ENCODE measurements around the gene ALG9. TPM values are rescaled to one million over a fixed set of nuclear protein-coding genes. Genes with fewer than 3 reads are reported as not detected.

The ALG9 gene
- total and polyA plus RNA-seq, 2 donors (not counting 1 experiment from before 2014, with no cell fraction given): 30.9 to 43.8 TPM

GRCh38 chr11:111819829-111820237, 51.5 kb downstream of the ALG9 start:
- H3K4me2 ChIP-seq (ENCODE audit: extremely low read depth, insufficient read depth, low read length): no peak overlapping the region
- TF ChIP-seq EZH2 (IDR thresholded peaks at IDR 0.05; ENCODE audit: low read length, missing control alignments) (no peak), CTCF (conservative IDR thresholded peaks at IDR 0.05 in 1 of 2, IDR thresholded peaks at IDR 0.05 in 1 of 2; ENCODE audit: low read depth in 1 of 2, low read length in 2 of 2) (no peak)
- H3K9me3 ChIP-seq (ENCODE audit: control insufficient read depth, insufficient read depth, low read depth, low read length): no peaks in the 10 kb centered on the region
- no peaks in the 10 kb centered on the region for H3K79me2 ChIP-seq (ENCODE audit: control insufficient read depth, insufficient read depth, low read length)
- DNase-seq (ENCODE audit: low read depth in 2 of 2): peak in 1 of 2 donors; percentile 59
- H3K36me3 ChIP-seq (ENCODE audit: control insufficient read depth, insufficient read depth, low read length): no peaks in the 10 kb centered on the region
- peaks cover 14% of the 10 kb centered on the region for H3K4me1 ChIP-seq (ENCODE audit: control insufficient read depth, extremely low read depth, insufficient read depth, low read length)
- no peaks in the 10 kb centered on the region for H3K27me3 ChIP-seq (ENCODE audit: control insufficient read depth, insufficient read depth, low read length)
- peak overlapping the region; percentile 81 for H3K27ac ChIP-seq (ENCODE audit: insufficient read depth, low read length)
- H3K9ac ChIP-seq (ENCODE audit: insufficient read depth, low read length): no peak overlapping the region
- H3K4me3 ChIP-seq (replicated peaks in 1 of 4; ENCODE audit: control extremely low read depth in 1 of 4, insufficient read depth in 1 of 4, low read depth in 3 of 4, low read length in 4 of 4): no peak overlapping the region
- H4K20me1 ChIP-seq (ENCODE audit: control insufficient read depth, extremely low read depth, insufficient read depth, low read length): no peaks in the 10 kb centered on the region
- H2AFZ ChIP-seq (ENCODE audit: low read length): no peak overlapping the region

DNA sequence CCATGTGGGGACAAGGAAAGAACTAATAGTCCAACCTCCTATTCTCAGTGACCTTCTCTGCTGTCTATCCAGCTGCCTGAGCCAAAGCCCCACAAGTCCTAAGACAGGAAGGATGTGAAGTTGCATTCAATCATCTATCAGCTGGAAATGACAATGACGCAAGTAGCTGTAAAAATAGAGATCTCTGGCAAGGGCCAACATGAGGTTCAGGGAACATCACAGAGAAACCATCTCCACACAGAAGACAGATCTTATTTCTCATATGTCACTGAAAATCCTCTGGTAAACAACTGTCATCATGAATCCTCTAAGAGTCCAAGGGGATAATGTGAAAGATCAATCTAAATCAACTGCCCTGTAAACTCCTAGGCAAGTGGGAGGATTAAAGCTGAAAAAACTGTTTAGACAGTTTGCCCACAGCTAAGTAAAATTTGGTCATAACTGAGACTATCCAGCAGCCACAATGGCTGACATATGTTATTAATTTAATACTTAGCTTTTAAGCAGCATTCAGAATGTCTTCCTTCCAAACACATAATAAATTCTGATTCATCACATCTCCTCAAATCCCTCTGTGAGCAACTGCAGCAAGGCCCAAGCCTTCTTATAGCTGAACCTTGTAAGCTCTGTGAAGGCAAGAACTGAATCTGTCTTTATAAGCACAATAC, 52.1 kb downstream of the ALG9 start:
- Histone ChIP-seq H3K4me2 (ENCODE audit: extremely low read depth, insufficient read depth, low read length) (no peak overlapping the region), H3K27me3 (ENCODE audit: control insufficient read depth, insufficient read depth, low read length) (no peaks in the 10 kb centered on the region), H3K9ac (ENCODE audit: insufficient read depth, low read length) (no peak overlapping the region), H3K79me2 (ENCODE audit: control insufficient read depth, insufficient read depth, low read length) (no peaks in the 10 kb centered on the region), H3K9me3 (ENCODE audit: control insufficient read depth, insufficient read depth, low read depth, low read length) (no peaks in the 10 kb centered on the region), H3K4me3 (replicated peaks in 1 of 4; ENCODE audit: control extremely low read depth in 1 of 4, insufficient read depth in 1 of 4, low read depth in 3 of 4, low read length in 4 of 4) (no peak overlapping the region), H2AFZ (ENCODE audit: low read length) (no peak overlapping the region), H3K27ac (ENCODE audit: insufficient read depth, low read length) (peak overlapping the region; percentile 81), H4K20me1 (ENCODE audit: control insufficient read depth, extremely low read depth, insufficient read depth, low read length) (no peaks in the 10 kb centered on the region), H3K4me1 (ENCODE audit: control insufficient read depth, extremely low read depth, insufficient read depth, low read length) (peaks cover 14% of the 10 kb centered on the region), H3K36me3 (ENCODE audit: control insufficient read depth, insufficient read depth, low read length) (no peaks in the 10 kb centered on the region)
- peak; percentile 49 to 73 for DNase-seq (ENCODE audit: low read depth in 2 of 2)
- TF ChIP-seq EZH2 (IDR thresholded peaks at IDR 0.05; ENCODE audit: low read length, missing control alignments): no peak
- TF ChIP-seq CTCF (conservative IDR thresholded peaks at IDR 0.05 in 1 of 2, IDR thresholded peaks at IDR 0.05 in 1 of 2; ENCODE audit: low read depth in 1 of 2, low read length in 2 of 2): no peak

DNA sequence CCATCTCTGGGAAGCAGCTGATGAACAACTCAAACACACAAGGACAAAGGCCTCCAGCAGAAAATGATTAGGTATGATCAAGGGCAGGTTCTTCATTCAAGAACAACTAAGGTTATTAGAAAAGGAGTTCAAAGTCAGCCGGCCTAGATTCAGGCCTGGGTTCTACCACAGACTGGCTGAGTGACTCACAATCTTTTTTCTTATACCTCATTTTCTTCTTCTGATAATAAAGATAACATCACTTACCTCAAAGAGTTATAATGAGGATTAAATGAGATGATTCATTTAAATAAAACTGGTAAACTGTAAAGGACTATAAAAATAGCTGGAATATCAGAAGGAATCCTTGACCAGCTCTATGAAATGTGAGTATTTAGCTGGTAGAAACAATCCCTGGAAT, 55.9 kb downstream of the ALG9 start:
- Histone ChIP-seq H3K9me3 (ENCODE audit: control insufficient read depth, insufficient read depth, low read depth, low read length) (no peaks in the 10 kb centered on the region), H4K20me1 (ENCODE audit: control insufficient read depth, extremely low read depth, insufficient read depth, low read length) (no peaks in the 10 kb centered on the region), H3K4me1 (ENCODE audit: control insufficient read depth, extremely low read depth, insufficient read depth, low read length) (peaks cover 14% of the 10 kb centered on the region), H3K4me3 (replicated peaks in 1 of 4; ENCODE audit: control extremely low read depth in 1 of 4, insufficient read depth in 1 of 4, low read depth in 3 of 4, low read length in 4 of 4) (no peak overlapping the region), H2AFZ (ENCODE audit: low read length) (no peak overlapping the region), H3K27me3 (ENCODE audit: control insufficient read depth, insufficient read depth, low read length) (no peaks in the 10 kb centered on the region), H3K36me3 (ENCODE audit: control insufficient read depth, insufficient read depth, low read length) (no peaks in the 10 kb centered on the region), H3K79me2 (ENCODE audit: control insufficient read depth, insufficient read depth, low read length) (no peaks in the 10 kb centered on the region), H3K4me2 (ENCODE audit: extremely low read depth, insufficient read depth, low read length) (no peak overlapping the region), H3K9ac (ENCODE audit: insufficient read depth, low read length) (no peak overlapping the region), H3K27ac (ENCODE audit: insufficient read depth, low read length) (no peak overlapping the region)
- no peak for TF ChIP-seq EZH2 (IDR thresholded peaks at IDR 0.05; ENCODE audit: low read length, missing control alignments)
- TF ChIP-seq CTCF (conservative IDR thresholded peaks at IDR 0.05 in 1 of 2, IDR thresholded peaks at IDR 0.05 in 1 of 2; ENCODE audit: low read depth in 1 of 2, low read length in 2 of 2): no peak
- peak in 1 of 2 donors; percentile 52 for DNase-seq (ENCODE audit: low read depth in 2 of 2)
